Endothelial cell (in vitro differentiated cells): ENCODE data around the gene PPY. TPM values are rescaled to one million over a fixed set of nuclear protein-coding genes. Genes with fewer than 3 reads are reported as not detected.
"Not testable (repeated sequence)": the region's sequence is repeated elsewhere in the genome, so short reads cannot be mapped to it uniquely, and the experiment has no call there.

ENCODE experiments used
- DNase-seq: peaks from one replicate; pipeline ENCODE4 v3.0.0; 2021; ENCODE audit warnings: low spot score
- H3K27ac Mint-ChIP-seq: one replicate; pipeline ENCODE4 v1.8.0; 2021; ENCODE audit warnings: mixed read lengths, inconsistent platforms; ENCODE audit not compliant: unreplicated experiment
- H3K27me3 Mint-ChIP-seq: one replicate; pipeline ENCODE4 v1.8.0; 2021; ENCODE audit warnings: mild to moderate bottlenecking, moderate library complexity, mixed read lengths, inconsistent platforms; ENCODE audit not compliant: unreplicated experiment
- H3K36me3 Mint-ChIP-seq: one replicate; pipeline ENCODE4 v1.8.0; 2021; ENCODE audit warnings: mild to moderate bottlenecking, low read depth, mixed read lengths, inconsistent platforms; ENCODE audit not compliant: unreplicated experiment
- H3K4me1 Mint-ChIP-seq: one replicate; pipeline ENCODE4 v1.8.0; 2021; ENCODE audit warnings: mild to moderate bottlenecking, mixed read lengths, inconsistent platforms; ENCODE audit not compliant: unreplicated experiment
- H3K4me3 Mint-ChIP-seq: one replicate; pipeline ENCODE4 v1.8.0; 2021; ENCODE audit warnings: mild to moderate bottlenecking, mixed read lengths, inconsistent platforms; ENCODE audit not compliant: unreplicated experiment
- H3K9me3 Mint-ChIP-seq: one replicate; pipeline ENCODE4 v1.8.0; 2021; ENCODE audit warnings: mixed read lengths, inconsistent platforms; ENCODE audit not compliant: unreplicated experiment
- CTCF ChIP-seq: fragments of 200-600 bp; sonication (generic); IDR thresholded peaks from one replicate; pipeline ENCODE4 v1.5.0; 2021; ENCODE audit warnings: antibody characterized with exemption; ENCODE audit not compliant: unreplicated experiment
- total RNA-seq: library from RNA; stranded (reverse); fragmentation: NEBNext Ultra II Directional; extraction: Animal tissue kit (Norgen Biotek cat#: 25700); gene quantifications from one replicate; pipeline ENCODE4 v1.2.1, GENCODE V29; 2021; ENCODE audit not compliant: unreplicated experiment

The PPY gene
- total RNA-seq, 1 donor from 2014 or later = not detected

DNA sequence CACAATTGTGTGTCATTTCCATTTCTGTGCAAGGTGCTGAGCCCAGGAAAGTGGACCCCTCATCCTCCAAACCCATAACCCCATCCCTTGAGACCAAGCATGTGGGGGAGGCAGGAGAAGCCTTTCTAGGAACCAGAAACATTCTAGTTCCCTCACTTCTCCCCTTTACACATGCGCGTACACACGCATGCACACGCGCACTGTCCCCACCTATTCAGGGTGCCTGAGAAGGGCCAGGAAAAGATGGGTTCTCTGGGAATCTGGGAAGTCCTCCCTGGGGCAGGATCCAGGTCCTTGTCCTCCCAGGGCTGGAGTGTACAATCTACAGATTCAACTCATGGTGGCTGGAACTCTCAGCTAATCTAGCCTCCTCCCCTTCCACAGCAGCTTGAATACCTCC lies 2.4 kb downstream of the PPY start:
- DNase-seq = no peak
- Mint-ChIP-seq H3K36me3 (peaks cover 3% of the 10 kb centered on the region), H3K9me3 (no peaks in the 10 kb centered on the region), H3K27ac (no peak overlapping the region), H3K4me3 (no peak overlapping the region), H3K4me1 (peaks cover 3% of the 10 kb centered on the region), H3K27me3 (peaks cover 7% of the 10 kb centered on the region)
- no peak for TF ChIP-seq CTCF

DNA sequence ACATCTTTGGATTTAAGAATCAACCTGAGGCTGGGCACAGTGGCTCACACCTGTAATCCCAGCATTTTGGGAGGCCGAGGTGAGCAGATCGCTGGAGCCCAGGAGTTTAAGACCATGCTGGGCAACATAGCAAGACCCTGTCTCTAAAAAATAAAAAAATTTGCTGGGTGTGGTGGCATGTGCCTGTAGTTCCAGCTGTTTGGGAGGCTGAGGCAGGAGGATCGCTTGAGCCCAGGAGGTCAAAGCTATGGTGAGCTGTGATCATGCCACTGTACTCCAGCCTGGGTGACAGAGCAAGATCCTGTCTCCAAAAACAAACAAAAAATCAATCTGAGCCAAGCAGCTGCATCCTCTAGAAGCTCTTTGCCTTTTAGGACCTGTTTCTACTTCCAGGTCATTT lies 2.8 kb downstream of the PPY start:
- not testable (repeated sequence) for H3K27me3 Mint-ChIP-seq, H3K4me3 Mint-ChIP-seq

DNA sequence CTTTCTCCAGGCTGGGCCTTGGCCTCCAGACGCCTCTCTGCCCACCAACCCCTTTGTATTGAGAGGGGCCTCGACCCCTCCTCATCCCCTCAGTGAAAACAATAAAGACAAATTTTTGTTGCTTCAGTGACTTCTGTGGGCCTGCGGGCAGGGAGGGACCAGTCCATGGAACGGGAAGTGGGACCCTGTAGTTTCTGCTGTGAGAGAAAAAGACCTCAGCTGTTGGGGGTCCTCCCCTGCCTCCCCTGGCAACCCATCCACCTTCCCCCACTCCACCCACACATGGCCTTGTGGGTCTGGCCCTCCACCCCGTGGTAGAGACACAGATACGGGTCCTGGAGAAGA lies 3.5 kb downstream of the PPY start:
- DNase-seq = no peak
- Mint-ChIP-seq H3K9me3 (no peaks in the 10 kb centered on the region), H3K4me3 (no peak overlapping the region)

More for the DNA sequence above, 2.8 kb downstream of the PPY start:
- not testable (repeated sequence) for DNase-seq, H3K9me3 Mint-ChIP-seq, H3K4me1 Mint-ChIP-seq, H3K36me3 Mint-ChIP-seq, H3K27ac Mint-ChIP-seq

GRCh38 chr17:43936434-43936833 lies 5.8 kb downstream of the PPY start:
- H3K9me3 Mint-ChIP-seq = no peaks in the 10 kb centered on the region
- no peaks in the 10 kb centered on the region for H3K4me1 Mint-ChIP-seq
- peaks cover 3% of the 10 kb centered on the region for H3K36me3 Mint-ChIP-seq
- H3K27me3 Mint-ChIP-seq = peaks cover 6% of the 10 kb centered on the region
- TF ChIP-seq CTCF = no peak
- H3K27ac Mint-ChIP-seq = no peak overlapping the region
- no peak overlapping the region for H3K4me3 Mint-ChIP-seq
- DNase-seq = no peak

More for the DNA sequence above, 3.5 kb downstream of the PPY start:
- no peaks in the 10 kb centered on the region for H3K4me1 Mint-ChIP-seq
- H3K36me3 Mint-ChIP-seq = peaks cover 3% of the 10 kb centered on the region
- no peak for TF ChIP-seq CTCF
- H3K27ac Mint-ChIP-seq = no peak overlapping the region
- peaks cover 9% of the 10 kb centered on the region for H3K27me3 Mint-ChIP-seq

DNA sequence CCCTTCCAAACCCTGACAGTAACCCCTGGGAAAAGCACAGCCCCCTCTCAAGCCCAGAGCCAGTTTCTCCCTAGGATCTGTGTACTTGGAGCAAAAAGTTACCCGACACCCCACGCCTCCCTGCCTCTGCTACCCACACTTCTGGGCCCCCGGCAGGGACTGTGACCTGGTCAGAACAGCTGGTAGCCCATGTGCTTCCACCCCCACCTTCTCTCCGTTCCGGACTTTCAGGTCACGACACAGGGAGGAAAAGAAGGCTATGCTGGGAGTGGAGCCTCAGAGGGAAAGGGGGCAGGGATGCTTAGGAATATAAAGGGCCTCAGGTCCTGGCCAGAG lies 6.4 kb downstream of the PPY start:
- peaks cover 3% of the 10 kb centered on the region for H3K36me3 Mint-ChIP-seq
- H3K27me3 Mint-ChIP-seq = peaks cover 6% of the 10 kb centered on the region
- H3K4me3 Mint-ChIP-seq = no peak overlapping the region
- H3K4me1 Mint-ChIP-seq = no peaks in the 10 kb centered on the region
- no peak for DNase-seq
- H3K9me3 Mint-ChIP-seq = no peaks in the 10 kb centered on the region
- TF ChIP-seq CTCF = no peak
- no peak overlapping the region for H3K27ac Mint-ChIP-seq
